Naive thymus-derived CD4-positive, alpha-beta T cell (primary cell): Measurements from ENCODE around the gene ACTN4. TPM values are rescaled to one million over a fixed set of nuclear protein-coding genes. Genes with fewer than 3 reads are reported as not detected.

Experiments
- ATAC-seq: fragments of 150-1000 bp; cut with Tn5 transposase; 2 replicates; pipeline ENCODE4 v1.10.0; 2021; ENCODE audit warnings: mild to moderate bottlenecking, moderate library complexity
- CTCF ChIA-PET: fragments of 350-600 bp; sonication (Branson Sonifier 250); formaldehyde crosslinking; loops from one replicate; lab custom pipeline; 2021; ENCODE audit warnings: antibody characterized with exemption; lab: Charles Lee
- POLR2A ChIA-PET: fragments of 350-600 bp; sonication (Branson Sonifier 250); formaldehyde crosslinking; loops from one replicate; lab custom pipeline; 2021; ENCODE audit warnings: antibody characterized with exemption, inconsistent platforms; lab: Charles Lee
- DNase-seq, 9 donors: peaks; one replicate each; pipeline versions ENCODE4 v3.0.0 to v3.0.0-alpha.2; 2020 to 2022; ENCODE audit warnings: mixed read lengths in 1 of 9
- H3K27ac ChIP-seq: one replicate; pipeline ENCODE4 v1.7.0; 2013; ENCODE audit warnings: mild to moderate bottlenecking, low read depth, low read length, moderate library complexity
- H3K27me3 ChIP-seq, 2 donors: one replicate each; pipeline ENCODE4 v1.7.0; 2013; ENCODE audit warnings: low read length in 2 of 2, mild to moderate bottlenecking in 2 of 2, moderate library complexity in 2 of 2; ENCODE audit not compliant: control insufficient read depth in 2 of 2, insufficient read depth in 2 of 2
- H3K36me3 ChIP-seq, 3 experiments: 1 replicate in 2 of 3; 2 replicates in 1 of 3; pipeline ENCODE4 v1.7.0; 2013; ENCODE audit warnings: low read length in 3 of 3, mild to moderate bottlenecking in 3 of 3, moderate library complexity in 1 of 3; ENCODE audit not compliant: insufficient read depth in 3 of 3, control insufficient read depth in 2 of 3
- H3K4me1 ChIP-seq, 2 donors: one replicate each; pipeline ENCODE4 v1.7.0; 2013; ENCODE audit warnings: low read length in 2 of 2, mild to moderate bottlenecking in 2 of 2, moderate library complexity in 1 of 2; ENCODE audit not compliant: control insufficient read depth in 2 of 2, insufficient read depth in 2 of 2
- H3K4me3 ChIP-seq: 2 replicates; pipeline ENCODE4 v1.7.0; 2013; ENCODE audit warnings: mild to moderate bottlenecking, low read length
- H3K9me3 ChIP-seq, 3 experiments: 1 replicate in 2 of 3; 2 replicates in 1 of 3; pipeline ENCODE4 v1.7.0; 2013; ENCODE audit warnings: low read length in 3 of 3; ENCODE audit not compliant: control insufficient read depth in 2 of 3
- H3K27ac Mint-ChIP-seq, 9 donors: one replicate each; pipeline ENCODE4 v1.8.0; 2020 to 2022; ENCODE audit warnings: mixed read lengths in 9 of 9, mild to moderate bottlenecking in 8 of 9, moderate library complexity in 5 of 9, inconsistent platforms in 2 of 9
- H3K27me3 Mint-ChIP-seq, 5 donors: one replicate each; pipeline ENCODE4 v1.8.0; 2021 to 2022; ENCODE audit warnings: mixed read lengths in 5 of 5, mild to moderate bottlenecking in 1 of 5
- H3K36me3 Mint-ChIP-seq, 5 donors: one replicate each; pipeline ENCODE4 v1.8.0; 2020 to 2022; ENCODE audit warnings: mixed read lengths in 5 of 5, mild to moderate bottlenecking in 3 of 5, inconsistent platforms in 1 of 5
- H3K4me1 Mint-ChIP-seq, 7 donors: one replicate each; pipeline ENCODE4 v1.8.0; 2020 to 2022; ENCODE audit warnings: mixed read lengths in 7 of 7, mild to moderate bottlenecking in 3 of 7, inconsistent platforms in 1 of 7
- H3K4me3 Mint-ChIP-seq, 10 donors: one replicate each; pipeline ENCODE4 v1.8.0; 2020 to 2022; ENCODE audit warnings: mild to moderate bottlenecking in 10 of 10, mixed read lengths in 10 of 10, moderate library complexity in 6 of 10, inconsistent platforms in 2 of 10
- H3K9me3 Mint-ChIP-seq, 11 donors: one replicate each; pipeline ENCODE4 v1.8.0; 2020 to 2022; ENCODE audit warnings: mixed read lengths in 11 of 11, mild to moderate bottlenecking in 4 of 11, inconsistent platforms in 1 of 11, moderate library complexity in 1 of 11
- intact Hi-C, 2 donors: fragments of 100-400 bp; cut with micrococcal nuclease; formaldehyde crosslinking; loops; one replicate each; pipeline ENCODE4 v1.15.1; 2023
- polyA plus RNA-seq, 2 donors: library from polyadenylated mRNA; unstranded; fragments of 300-500 nt; fragmentation: Illumina TruSeq; gene quantifications; one replicate each; pipeline ENCODE4 v1.2.3, GENCODE V29; 2021
- total RNA-seq, 6 experiments: library from RNA in 5 of 6; stranded (reverse) in 5 of 6; gene quantifications; 1 replicate in 5 of 6; 2 replicates in 1 of 6; pipeline ENCODE4 v1.2.3 and lab custom pipeline; 2021 to 2026

ACTN4 gene
- total and polyA plus RNA-seq, 7 experiments from 2014 or later: 2.8 to 355 (median 52.1) TPM

- ChIA-PET CTCF (interaction anchor here (0.6 to 2.5 kb wide), 3 partner anchors 12 to 251 kb away, joined by 3 to 17 read pairs (median 4); no protein-coding TSS in a partner anchor), POLR2A (no interaction called here)
- no peak for ATAC-seq
- Mint-ChIP-seq H3K27me3 (peaks cover 0 to 45% (median 29%) of the 10 kb centered on the region in 5 donors), H3K27ac (peak overlapping the region in 1 of 9 donors; percentile 49), H3K36me3 (peaks cover 0 to 21% (median 5%) of the 10 kb centered on the region in 5 donors), H3K4me3 (peak overlapping the region; percentile 74 to 99 (median 89)), H3K4me1 (peaks cover 20 to 62% (median 42%) of the 10 kb centered on the region in 7 donors), H3K9me3 (no peaks in the 10 kb centered on the region)
- H3K27me3 ChIP-seq: peaks cover 0 to 17% of the 10 kb centered on the region in 2 donors
- DNase-seq: no peak
- no peak overlapping the region for H3K27ac ChIP-seq
- peaks cover 0 to 4% (median 0%) of the 10 kb centered on the region in 3 experiments for H3K36me3 ChIP-seq
- H3K4me3 ChIP-seq: peak overlapping the region; percentile 85
- intact Hi-C loops: loop anchor here (5.0 kb wide), 2 partner anchors 88 to 332 kb away; partner anchors contain the start of genes KCNK6 (in 1 of the 2) and YIF1B (in 1 of the 2)
- no peaks in the 10 kb centered on the region for H3K9me3 ChIP-seq
- peaks cover 20 to 29% of the 10 kb centered on the region in 2 donors for H3K4me1 ChIP-seq
Observed at GRCh38 chr19:38649305-38650171, 2.1 kb downstream of the ACTN4 start.

- H3K36me3 ChIP-seq: peaks cover 0 to 4% (median 0%) of the 10 kb centered on the region in 3 experiments
- H3K4me1 Mint-ChIP-seq: peaks cover 27 to 66% (median 48%) of the 10 kb centered on the region in 7 donors
- ChIA-PET POLR2A (interaction anchor here (0.6 kb wide), 1 partner anchor 192 kb away, joined by 3 read pairs; no protein-coding TSS in a partner anchor), CTCF (interaction anchor here (0.7 kb wide), 1 partner anchor 209 kb away, joined by 3 read pairs; no protein-coding TSS in a partner anchor)
- H3K9me3 Mint-ChIP-seq: no peaks in the 10 kb centered on the region
- H3K4me3 ChIP-seq: peak overlapping the region; percentile 85
- no peaks in the 10 kb centered on the region for H3K9me3 ChIP-seq
- ATAC-seq: no peak
- intact Hi-C loops: no loop called here
- no peak overlapping the region for H3K27ac Mint-ChIP-seq
- peaks cover 0 to 53% (median 37%) of the 10 kb centered on the region in 5 donors for H3K27me3 Mint-ChIP-seq
- H3K4me3 Mint-ChIP-seq: peak overlapping the region in 8 of 10 donors; percentile 23 to 99 (median 66)
- no peak for DNase-seq
- peaks cover 0 to 24% (median 5%) of the 10 kb centered on the region in 5 donors for H3K36me3 Mint-ChIP-seq
- H3K4me1 ChIP-seq: peaks cover 27 to 37% of the 10 kb centered on the region in 2 donors
- peaks cover 0 to 23% of the 10 kb centered on the region in 2 donors for H3K27me3 ChIP-seq
- H3K27ac ChIP-seq: no peak overlapping the region
Observed at GRCh38 chr19:38650172-38650775, 2.8 kb downstream of the ACTN4 start.

GRCh38 chr19:38650911-38651584 is 3.6 kb downstream of the ACTN4 start:
- CTCF ChIA-PET: interaction anchor here (0.7 kb wide), 1 partner anchor 208 kb away, joined by 3 read pairs; no protein-coding TSS in a partner anchor
- Histone ChIP-seq H3K4me1 (peaks cover 35 to 44% of the 10 kb centered on the region in 2 donors), H3K27ac (no peak overlapping the region), H3K36me3 (peaks cover 0 to 4% (median 0%) of the 10 kb centered on the region in 3 experiments), H3K9me3 (no peaks in the 10 kb centered on the region), H3K4me3 (no peak overlapping the region), H3K27me3 (peaks cover 0 to 25% of the 10 kb centered on the region in 2 donors)
- peaks cover 35 to 73% (median 56%) of the 10 kb centered on the region in 7 donors for H3K4me1 Mint-ChIP-seq
- no peak for ATAC-seq
- POLR2A ChIA-PET: interaction anchor here (0.6 kb wide), 1 partner anchor 191 kb away, joined by 3 read pairs; no protein-coding TSS in a partner anchor
- no peak for DNase-seq
- H3K27ac Mint-ChIP-seq: no peak overlapping the region
- peaks cover 0 to 26% (median 5%) of the 10 kb centered on the region in 5 donors for H3K36me3 Mint-ChIP-seq
- H3K9me3 Mint-ChIP-seq: no peaks in the 10 kb centered on the region
- intact Hi-C loops: no loop called here
- no peak overlapping the region for H3K4me3 Mint-ChIP-seq
- peaks cover 0 to 57% (median 44%) of the 10 kb centered on the region in 5 donors for H3K27me3 Mint-ChIP-seq

GRCh38 chr19:38653028-38653571 is 5.7 kb downstream of the ACTN4 start:
- Histone ChIP-seq H3K27me3 (peaks cover 0 to 25% of the 10 kb centered on the region in 2 donors), H3K36me3 (no peaks in the 10 kb centered on the region), H3K4me3 (no peak overlapping the region), H3K9me3 (no peaks in the 10 kb centered on the region), H3K27ac (no peak overlapping the region), H3K4me1 (peaks cover 52 to 61% of the 10 kb centered on the region in 2 donors)
- ChIA-PET CTCF (interaction anchor here (0.6 kb wide), 1 partner anchor 754 kb away, joined by 4 read pairs; no protein-coding TSS in a partner anchor), POLR2A (no interaction called here)
- H3K4me1 Mint-ChIP-seq: peaks cover 38 to 89% (median 69%) of the 10 kb centered on the region in 7 donors
- peak overlapping the region in 1 of 10 donors; percentile 10 for H3K4me3 Mint-ChIP-seq
- H3K9me3 Mint-ChIP-seq: no peaks in the 10 kb centered on the region
- no peak for DNase-seq
- peaks cover 0 to 29% (median 5%) of the 10 kb centered on the region in 5 donors for H3K36me3 Mint-ChIP-seq
- peaks cover 0 to 57% (median 55%) of the 10 kb centered on the region in 5 donors for H3K27me3 Mint-ChIP-seq
- H3K27ac Mint-ChIP-seq: peak overlapping the region in 1 of 9 donors; percentile 34
- ATAC-seq: no peak
- intact Hi-C loops: no loop called here

GRCh38 chr19:38654628-38655055 is 7.2 kb downstream of the ACTN4 start:
- H3K4me1 ChIP-seq: peaks cover 39 to 66% of the 10 kb centered on the region in 2 donors
- Mint-ChIP-seq H3K27ac (peak overlapping the region in 2 of 9 donors; percentile 83 to 86), H3K36me3 (peaks cover 0 to 16% (median 5%) of the 10 kb centered on the region in 5 donors)

More at GRCh38 chr19:38654628-38655055, 7.2 kb downstream of the ACTN4 start:
- intact Hi-C loops: loop anchor here (1.0 to 5.0 kb wide), 3 partner anchors 7 to 43 kb away; partner anchors contain the start of gene ACTN4 (in 1 of the 2)
- Mint-ChIP-seq H3K4me3 (peak overlapping the region in 1 of 10 donors; percentile 49), H3K9me3 (no peaks in the 10 kb centered on the region), H3K27me3 (peaks cover 0 to 51% (median 43%) of the 10 kb centered on the region in 5 donors), H3K4me1 (peaks cover 23 to 84% (median 57%) of the 10 kb centered on the region in 7 donors)
- Histone ChIP-seq H3K9me3 (no peaks in the 10 kb centered on the region), H3K36me3 (no peaks in the 10 kb centered on the region), H3K27me3 (peaks cover 0 to 19% of the 10 kb centered on the region in 2 donors), H3K4me3 (no peak overlapping the region), H3K27ac (no peak overlapping the region)
- POLR2A ChIA-PET: no interaction called here
- ATAC-seq (no peak), DNase-seq (no peak)
- CTCF ChIA-PET: no interaction called here
